HepG2 (cell line): ENCODE data around the gene TMEM267. TPM values are rescaled to one million over a fixed set of nuclear protein-coding genes. Genes with fewer than 3 reads are reported as not detected.

Source experiments
- AHR ChIP-seq: IDR thresholded peaks from 2 replicates; pipeline ENCODE4 v1.6.1; 2018; ENCODE audit warnings: missing genetic modification reagents, missing compliant biosample characterization
- HNRNPK ChIP-seq: fragments of 200-400 bp; formaldehyde crosslinking; IDR thresholded peaks from 2 replicates; pipeline ENCODE4 v1.6.1; 2018; ENCODE audit warnings: low read length, low read depth, moderate library complexity, mild to moderate bottlenecking; ENCODE audit not compliant: poor library complexity, severe bottlenecking
- RBM39 ChIP-seq: fragments of 200-400 bp; formaldehyde crosslinking; IDR thresholded peaks from one replicate; pipeline ENCODE4 v1.6.1; 2018; ENCODE audit warnings: antibody characterized with exemption, mild to moderate bottlenecking, low read depth, low read length; ENCODE audit not compliant: poor library complexity, severe bottlenecking
- SAFB2 ChIP-seq: sonication (generic); formaldehyde crosslinking; IDR thresholded peaks from 2 replicates; pipeline ENCODE4 v1.5.1; 2020; ENCODE audit warnings: missing genetic modification reagents, low read depth, mild to moderate bottlenecking, borderline replicate concordance
- SMARCE1 ChIP-seq: fragments of 450-650 bp; IDR thresholded peaks from 2 replicates; pipeline ENCODE4 v1.6.1; 2017; ENCODE audit warnings: borderline replicate concordance
- XRCC5 ChIP-seq: fragments of 200-400 bp; formaldehyde crosslinking; optimal IDR thresholded peaks from 2 replicates; pipeline ENCODE3; 2017; ENCODE audit warnings: mild to moderate bottlenecking, low read length
- YY1 ChIP-seq: IDR thresholded peaks from 2 replicates; pipeline ENCODE4 v1.6.1; 2011; ENCODE audit warnings: low read length, low read depth, moderate library complexity, mild to moderate bottlenecking; ENCODE audit not compliant: insufficient read depth, insufficient replicate concordance
- ZNF224 ChIP-seq: sonication (generic); formaldehyde crosslinking; IDR thresholded peaks from 2 replicates; pipeline ENCODE4 v1.5.0; 2020; ENCODE audit warnings: mild to moderate bottlenecking, missing genetic modification reagents
- polyA plus RNA-seq, 8 experiments: library from polyadenylated mRNA; depleted of rRNA in 3 of 8; stranded (reverse) in 7 of 8; unstranded in 1 of 8; fragments of >200 nt; fragmentation: Illumina TruSeq in 4 of 8; extraction: Trizol in 4 of 8; gene quantifications; 2 replicates each; pipeline versions ENCODE4 v1.2.1 to v1.2.3, GENCODE V29; 2011 to 2016; ENCODE audit warnings: low read depth in 4 of 8, missing spikeins in 1 of 8, mixed read lengths in 1 of 8; ENCODE audit not compliant: insufficient read depth in 1 of 8
- total RNA-seq, 5 experiments: library from RNA; depleted of rRNA; stranded (reverse); fragments of >200 nt; fragmentation: Illumina TruSeq; extraction: Trizol; gene quantifications; 2 replicates each; pipeline ENCODE4 v1.2.3, GENCODE V29; 2016; ENCODE audit warnings: low read depth in 1 of 5
- TF ChIP-seq, protein P1 (sequence below): sonication (generic); formaldehyde crosslinking; IDR thresholded peaks from 2 replicates; pipeline ENCODE4 v1.4.0; 2020; ENCODE audit warnings: mild to moderate bottlenecking, missing genetic modification reagents
- TF ChIP-seq, protein P2 (sequence below): sonication (generic); formaldehyde crosslinking; IDR thresholded peaks from 2 replicates; pipeline ENCODE4 v1.4.0; 2020; ENCODE audit warnings: missing genetic modification reagents

TMEM267 gene
- total and polyA plus RNA-seq, 2 of the 13 experiments (the other 11 are each of a cell fraction or from before 2014, with no cell fraction given): 8.9 to 12.6 TPM

DNA sequence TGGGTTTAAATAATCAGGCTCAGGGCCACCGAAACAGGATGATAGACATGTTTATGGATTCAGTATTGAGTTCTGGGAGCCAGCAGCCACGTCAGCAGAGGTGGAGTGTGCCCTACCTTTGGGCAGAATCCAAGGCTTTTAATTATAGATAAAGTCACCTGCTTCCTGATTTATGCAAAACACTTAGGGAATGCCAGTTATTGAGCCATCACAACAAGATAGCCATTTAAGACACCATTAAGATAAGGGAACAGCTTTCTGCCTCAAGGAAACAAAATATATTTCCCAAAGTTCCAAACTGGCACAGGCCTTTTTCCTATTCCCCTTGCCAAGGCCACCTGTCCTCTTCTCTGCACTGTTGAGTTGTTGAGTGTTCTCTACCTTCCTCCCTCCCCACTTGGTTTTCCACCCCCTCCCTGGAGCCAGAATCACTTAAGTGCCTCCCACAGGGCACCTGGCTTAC is 73.8 kb downstream of the TMEM267 start (continued):
- TF ChIP-seq, protein P1, sequence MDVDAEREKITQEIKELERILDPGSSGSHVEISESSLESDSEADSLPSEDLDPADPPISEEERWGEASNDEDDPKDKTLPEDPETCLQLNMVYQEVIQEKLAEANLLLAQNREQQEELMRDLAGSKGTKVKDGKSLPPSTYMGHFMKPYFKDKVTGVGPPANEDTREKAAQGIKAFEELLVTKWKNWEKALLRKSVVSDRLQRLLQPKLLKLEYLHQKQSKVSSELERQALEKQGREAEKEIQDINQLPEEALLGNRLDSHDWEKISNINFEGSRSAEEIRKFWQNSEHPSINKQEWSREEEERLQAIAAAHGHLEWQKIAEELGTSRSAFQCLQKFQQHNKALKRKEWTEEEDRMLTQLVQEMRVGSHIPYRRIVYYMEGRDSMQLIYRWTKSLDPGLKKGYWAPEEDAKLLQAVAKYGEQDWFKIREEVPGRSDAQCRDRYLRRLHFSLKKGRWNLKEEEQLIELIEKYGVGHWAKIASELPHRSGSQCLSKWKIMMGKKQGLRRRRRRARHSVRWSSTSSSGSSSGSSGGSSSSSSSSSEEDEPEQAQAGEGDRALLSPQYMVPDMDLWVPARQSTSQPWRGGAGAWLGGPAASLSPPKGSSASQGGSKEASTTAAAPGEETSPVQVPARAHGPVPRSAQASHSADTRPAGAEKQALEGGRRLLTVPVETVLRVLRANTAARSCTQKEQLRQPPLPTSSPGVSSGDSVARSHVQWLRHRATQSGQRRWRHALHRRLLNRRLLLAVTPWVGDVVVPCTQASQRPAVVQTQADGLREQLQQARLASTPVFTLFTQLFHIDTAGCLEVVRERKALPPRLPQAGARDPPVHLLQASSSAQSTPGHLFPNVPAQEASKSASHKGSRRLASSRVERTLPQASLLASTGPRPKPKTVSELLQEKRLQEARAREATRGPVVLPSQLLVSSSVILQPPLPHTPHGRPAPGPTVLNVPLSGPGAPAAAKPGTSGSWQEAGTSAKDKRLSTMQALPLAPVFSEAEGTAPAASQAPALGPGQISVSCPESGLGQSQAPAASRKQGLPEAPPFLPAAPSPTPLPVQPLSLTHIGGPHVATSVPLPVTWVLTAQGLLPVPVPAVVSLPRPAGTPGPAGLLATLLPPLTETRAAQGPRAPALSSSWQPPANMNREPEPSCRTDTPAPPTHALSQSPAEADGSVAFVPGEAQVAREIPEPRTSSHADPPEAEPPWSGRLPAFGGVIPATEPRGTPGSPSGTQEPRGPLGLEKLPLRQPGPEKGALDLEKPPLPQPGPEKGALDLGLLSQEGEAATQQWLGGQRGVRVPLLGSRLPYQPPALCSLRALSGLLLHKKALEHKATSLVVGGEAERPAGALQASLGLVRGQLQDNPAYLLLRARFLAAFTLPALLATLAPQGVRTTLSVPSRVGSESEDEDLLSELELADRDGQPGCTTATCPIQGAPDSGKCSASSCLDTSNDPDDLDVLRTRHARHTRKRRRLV (CRISPR knock-in tag): no peak
- TF ChIP-seq, protein P2, sequence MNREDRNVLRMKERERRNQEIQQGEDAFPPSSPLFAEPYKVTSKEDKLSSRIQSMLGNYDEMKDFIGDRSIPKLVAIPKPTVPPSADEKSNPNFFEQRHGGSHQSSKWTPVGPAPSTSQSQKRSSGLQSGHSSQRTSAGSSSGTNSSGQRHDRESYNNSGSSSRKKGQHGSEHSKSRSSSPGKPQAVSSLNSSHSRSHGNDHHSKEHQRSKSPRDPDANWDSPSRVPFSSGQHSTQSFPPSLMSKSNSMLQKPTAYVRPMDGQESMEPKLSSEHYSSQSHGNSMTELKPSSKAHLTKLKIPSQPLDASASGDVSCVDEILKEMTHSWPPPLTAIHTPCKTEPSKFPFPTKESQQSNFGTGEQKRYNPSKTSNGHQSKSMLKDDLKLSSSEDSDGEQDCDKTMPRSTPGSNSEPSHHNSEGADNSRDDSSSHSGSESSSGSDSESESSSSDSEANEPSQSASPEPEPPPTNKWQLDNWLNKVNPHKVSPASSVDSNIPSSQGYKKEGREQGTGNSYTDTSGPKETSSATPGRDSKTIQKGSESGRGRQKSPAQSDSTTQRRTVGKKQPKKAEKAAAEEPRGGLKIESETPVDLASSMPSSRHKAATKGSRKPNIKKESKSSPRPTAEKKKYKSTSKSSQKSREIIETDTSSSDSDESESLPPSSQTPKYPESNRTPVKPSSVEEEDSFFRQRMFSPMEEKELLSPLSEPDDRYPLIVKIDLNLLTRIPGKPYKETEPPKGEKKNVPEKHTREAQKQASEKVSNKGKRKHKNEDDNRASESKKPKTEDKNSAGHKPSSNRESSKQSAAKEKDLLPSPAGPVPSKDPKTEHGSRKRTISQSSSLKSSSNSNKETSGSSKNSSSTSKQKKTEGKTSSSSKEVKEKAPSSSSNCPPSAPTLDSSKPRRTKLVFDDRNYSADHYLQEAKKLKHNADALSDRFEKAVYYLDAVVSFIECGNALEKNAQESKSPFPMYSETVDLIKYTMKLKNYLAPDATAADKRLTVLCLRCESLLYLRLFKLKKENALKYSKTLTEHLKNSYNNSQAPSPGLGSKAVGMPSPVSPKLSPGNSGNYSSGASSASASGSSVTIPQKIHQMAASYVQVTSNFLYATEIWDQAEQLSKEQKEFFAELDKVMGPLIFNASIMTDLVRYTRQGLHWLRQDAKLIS (CRISPR knock-in tag): no peak
- TF ChIP-seq XRCC5: no peak
- no peak for TF ChIP-seq ZNF224 (CRISPR knock-in tag)
- no peak for TF ChIP-seq SAFB2 (CRISPR knock-in tag)
- no peak for TF ChIP-seq SMARCE1
- TF ChIP-seq AHR (CRISPR knock-in tag): no peak
- TF ChIP-seq HNRNPK: no peak
- no peak for TF ChIP-seq YY1
- no peak for TF ChIP-seq RBM39
